G401.6 (cell line): ENCODE data around the gene PRPF18.
"Not testable (repeated sequence)": the region's sequence is repeated elsewhere in the genome, so short reads cannot be mapped to it uniquely, and the experiment has no call there.

Experiments
- FAIRE-seq: peaks from 2 replicates; lab custom pipeline; 2012; peaks lifted over from hg19 to GRCh38; lab: Jason Lieb, UNC

PRPF18 gene

GRCh38 chr10:13586676-13587355, at the start of gene PRPF18:
TSS of gene PRPF18 (plus strand) at chr10:13586965. CDS start at chr10:13587087, 122 bp downstream.
- peak; percentile 92 for FAIRE-seq

- not testable (repeated sequence) for FAIRE-seq
Observed at GRCh38 chr10:13537985-13538384, 48.8 kb upstream of the PRPF18 start.

GRCh38 chr10:13542533-13542932, 44.2 kb upstream of the PRPF18 start:
- no peak for FAIRE-seq

GRCh38 chr10:13550802-13551201, 36.0 kb upstream of the PRPF18 start:
- FAIRE-seq: no peak

- no peak for FAIRE-seq
Observed at GRCh38 chr10:13555884-13556510, 30.8 kb upstream of the PRPF18 start.

GRCh38 chr10:13559124-13559700, 27.6 kb upstream of the PRPF18 start:
- FAIRE-seq: no peak

- no peak for FAIRE-seq
Observed at GRCh38 chr10:13560597-13560996, 26.2 kb upstream of the PRPF18 start.

- FAIRE-seq: no peak
Observed at GRCh38 chr10:13563481-13564445, 23.0 kb upstream of the PRPF18 start.

GRCh38 chr10:13564576-13564975, 22.2 kb upstream of the PRPF18 start:
- no peak for FAIRE-seq

GRCh38 chr10:13567030-13567429, 19.7 kb upstream of the PRPF18 start:
- no peak for FAIRE-seq

GRCh38 chr10:13571541-13571940, 15.2 kb upstream of the PRPF18 start:
- FAIRE-seq: no peak

- no peak for FAIRE-seq
Observed at GRCh38 chr10:13573960-13574359, 12.8 kb upstream of the PRPF18 start.

- no peak for FAIRE-seq
Observed at GRCh38 chr10:13585195-13585751, 1.5 kb upstream of the PRPF18 start.

- FAIRE-seq: peak; percentile 3
Observed at GRCh38 chr10:13585943-13586342, 822 bp upstream of the PRPF18 start.

- no peak for FAIRE-seq
Observed at GRCh38 chr10:13587391-13587790, 626 bp downstream of the PRPF18 start.

- FAIRE-seq: peak; percentile 39
Observed at GRCh38 chr10:13589316-13589715, 2.6 kb downstream of the PRPF18 start.

- no peak for FAIRE-seq
Observed at GRCh38 chr10:13590886-13591285, 4.1 kb downstream of the PRPF18 start.

GRCh38 chr10:13592306-13592705, 5.5 kb downstream of the PRPF18 start:
- FAIRE-seq: no peak

- no peak for FAIRE-seq
Observed at GRCh38 chr10:13593535-13593934, 6.8 kb downstream of the PRPF18 start.

- FAIRE-seq: no peak
Observed at GRCh38 chr10:13594641-13595040, 7.9 kb downstream of the PRPF18 start.

GRCh38 chr10:13597909-13598308, 11.1 kb downstream of the PRPF18 start:
- peak; percentile 30 for FAIRE-seq

GRCh38 chr10:13604357-13605040, 17.7 kb downstream of the PRPF18 start:
- FAIRE-seq: peak; percentile 41
